ENCODE data around the gene KIFC1. TPM values are rescaled to one million over a fixed set of nuclear protein-coding genes. Genes with fewer than 3 reads are reported as not detected.

KIFC1 gene
- total and polyA plus RNA-seq, 8 donors, result 0.46 to 15.4 (median 6.6) TPM; not detected in 1

GRCh38 chr6:33434961-33435360 lies 43.3 kb downstream of the KIFC1 start:
- WGBS, 5 donors, result 83 to 98% (median 91%) methylated on average over 4 of the region's 4 CpGs
- intact Hi-C loops (cut with DNase I; ENCODE audit: low total_unique reads), result no loop called here
- no peak for TF ChIP-seq EP300 (IDR thresholded peaks at IDR 0.05)

GRCh38 chr6:33437666-33438065 lies 46.0 kb downstream of the KIFC1 start:
- no peak overlapping the region for H3K27ac ChIP-seq
- no peak for DNase-seq
- no peaks in the 10 kb centered on the region for H3K27me3 ChIP-seq
- peaks cover 0 to 18% (median 6%) of the 10 kb centered on the region in 4 donors for H3K4me1 ChIP-seq
- intact Hi-C loops (cut with DNase I; ENCODE audit: low total_unique reads), result no loop called here
- no peak for TF ChIP-seq POLR2A (IDR thresholded peaks at IDR 0.05)
- TF ChIP-seq POLR2AphosphoS5 (IDR thresholded peaks at IDR 0.05), result no peak
- TF ChIP-seq CTCF (IDR thresholded peaks at IDR 0.05), result no peak
- TF ChIP-seq EP300 (IDR thresholded peaks at IDR 0.05), result no peak
- peaks cover 26 to 78% (median 70%) of the 10 kb centered on the region in 4 donors for H3K36me3 ChIP-seq
- H3K4me3 ChIP-seq, result no peak overlapping the region
- 95 to 97% (median 96%) methylated on average over 17 to 18 of the region's 18 CpGs for WGBS, 5 donors
- H3K9me3 ChIP-seq, result no peaks in the 10 kb centered on the region

More at GRCh38 chr6:33434961-33435360, 43.3 kb downstream of the KIFC1 start:
- Histone ChIP-seq H3K9me3 (no peaks in the 10 kb centered on the region), H3K36me3 (peaks cover 23 to 57% (median 44%) of the 10 kb centered on the region in 4 donors), H3K4me3 (no peak overlapping the region), H3K27me3 (no peaks in the 10 kb centered on the region), H3K4me1 (peaks cover 12 to 44% (median 27%) of the 10 kb centered on the region in 4 donors), H3K27ac (no peak overlapping the region)
- DNase-seq, result no peak

- no peak for DNase-seq
- intact Hi-C loops (cut with DNase I; ENCODE audit: low total_unique reads), result no loop called here
- Histone ChIP-seq H3K36me3 (peaks cover 36 to 86% (median 84%) of the 10 kb centered on the region in 4 donors), H3K27ac (no peak overlapping the region), H3K27me3 (no peaks in the 10 kb centered on the region), H3K4me3 (no peak overlapping the region), H3K4me1 (peaks cover 0 to 4% (median under 1%) of the 10 kb centered on the region in 4 donors), H3K9me3 (no peaks in the 10 kb centered on the region)
- TF ChIP-seq EP300 (IDR thresholded peaks at IDR 0.05) (no peak), POLR2AphosphoS5 (IDR thresholded peaks at IDR 0.05) (no peak), CTCF (IDR thresholded peaks at IDR 0.05) (no peak), POLR2A (IDR thresholded peaks at IDR 0.05) (no peak)
- 85 to 98% (median 93%) methylated on average over 3 of the region's 3 CpGs for WGBS, 5 donors
Measured at GRCh38 chr6:33438978-33439594, 47.5 kb downstream of the KIFC1 start.

GRCh38 chr6:33439956-33440648 lies 48.5 kb downstream of the KIFC1 start:
- DNase-seq, result no peak
- no peak for TF ChIP-seq POLR2A (IDR thresholded peaks at IDR 0.05)
- TF ChIP-seq EP300 (IDR thresholded peaks at IDR 0.05), result no peak
- no peak for TF ChIP-seq CTCF (IDR thresholded peaks at IDR 0.05)
- no peak for TF ChIP-seq POLR2AphosphoS5 (IDR thresholded peaks at IDR 0.05)
- Histone ChIP-seq H3K36me3 (peaks cover 34 to 93% (median 88%) of the 10 kb centered on the region in 4 donors), H3K9me3 (no peaks in the 10 kb centered on the region), H3K27ac (no peak overlapping the region), H3K27me3 (no peaks in the 10 kb centered on the region), H3K4me3 (no peak overlapping the region), H3K4me1 (no peaks in the 10 kb centered on the region)
- intact Hi-C loops (cut with DNase I; ENCODE audit: low total_unique reads), result no loop called here
- 72 to 78% (median 73%) methylated on average over 9 of the region's 9 CpGs for whole genome bisulfite sequencing, 5 donors

All from stomach (tissue), 9 donors.